GM12873 (cell line): ENCODE data around the gene SLC22A8.
A peak's percentile ranks its signal among the peaks of the same experiment; 100 is the strongest.

Experiments used
- CTCF ChIP-seq: IDR thresholded peaks from 2 replicates; pipeline ENCODE4 v1.5.1; 2012; ENCODE audit warnings: low read depth, mild to moderate bottlenecking, moderate library complexity, low read length, control low read depth; ENCODE audit not compliant: insufficient read depth; ENCODE audit errors: missing control alignments

SLC22A8 gene

GRCh38 chr11:62974848-62975522, 40.7 kb downstream of the SLC22A8 start:
- TF ChIP-seq CTCF, result peak; percentile 70

DNA sequence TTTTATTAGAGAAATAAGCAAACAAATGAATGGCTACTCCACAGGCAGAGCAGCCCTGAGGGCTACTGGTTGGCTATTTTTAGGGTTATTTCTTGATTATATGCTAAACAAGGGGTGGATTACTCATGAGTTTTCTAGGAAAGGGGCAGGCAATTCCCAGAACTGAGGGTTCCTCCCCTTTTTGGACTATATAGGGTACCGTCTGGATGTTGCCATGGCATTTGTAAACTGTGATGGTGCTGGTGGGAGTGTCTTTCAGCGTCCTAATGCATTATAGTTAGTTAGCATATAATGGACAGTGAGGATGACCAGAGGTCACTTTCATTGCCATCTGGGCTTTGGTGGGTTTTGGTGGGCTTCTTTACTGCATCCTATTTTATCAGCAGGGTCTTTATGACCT, 50.1 kb downstream of the SLC22A8 start:
- no peak for TF ChIP-seq CTCF

GRCh38 chr11:62962391-62962790, 53.2 kb downstream of the SLC22A8 start:
- no peak for TF ChIP-seq CTCF

GRCh38 chr11:62961017-62961570, 54.5 kb downstream of the SLC22A8 start:
- TF ChIP-seq CTCF, result no peak

GRCh38 chr11:62959422-62959980, 56.1 kb downstream of the SLC22A8 start:
- no peak for TF ChIP-seq CTCF

- no peak for TF ChIP-seq CTCF
These were observed 56.9 kb downstream of the SLC22A8 start for GRCh38 chr11:62958547-62959421.

DNA sequence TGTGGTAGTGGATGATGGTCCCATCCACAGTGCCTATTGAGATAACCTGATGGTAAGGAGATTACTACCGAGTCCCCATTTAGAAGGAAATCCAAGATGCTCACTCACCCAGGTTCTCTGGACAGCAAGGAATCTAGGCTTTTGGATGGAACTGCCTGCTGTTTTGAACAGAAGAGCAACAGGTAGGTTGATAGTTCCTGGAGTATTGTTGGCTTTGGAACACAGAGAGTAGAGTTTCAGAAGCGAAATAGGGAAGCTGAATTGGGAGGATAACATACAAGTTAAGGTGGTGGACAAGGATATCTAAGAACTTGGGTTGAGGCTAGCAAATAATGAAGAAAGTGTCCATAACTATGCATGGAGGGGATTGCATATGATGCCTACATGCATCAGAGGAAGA, 58.5 kb downstream of the SLC22A8 start:
- TF ChIP-seq CTCF, result no peak
